Astrocyte of the hippocampus (primary cell): Measurements from ENCODE around the gene NYAP2.

ENCODE experiments used
- DNase-seq: peaks from one replicate; pipeline ENCODE4 v3.0.0; 2011; ENCODE audit warnings: low read depth, low spot score

Gene NYAP2

DNA sequence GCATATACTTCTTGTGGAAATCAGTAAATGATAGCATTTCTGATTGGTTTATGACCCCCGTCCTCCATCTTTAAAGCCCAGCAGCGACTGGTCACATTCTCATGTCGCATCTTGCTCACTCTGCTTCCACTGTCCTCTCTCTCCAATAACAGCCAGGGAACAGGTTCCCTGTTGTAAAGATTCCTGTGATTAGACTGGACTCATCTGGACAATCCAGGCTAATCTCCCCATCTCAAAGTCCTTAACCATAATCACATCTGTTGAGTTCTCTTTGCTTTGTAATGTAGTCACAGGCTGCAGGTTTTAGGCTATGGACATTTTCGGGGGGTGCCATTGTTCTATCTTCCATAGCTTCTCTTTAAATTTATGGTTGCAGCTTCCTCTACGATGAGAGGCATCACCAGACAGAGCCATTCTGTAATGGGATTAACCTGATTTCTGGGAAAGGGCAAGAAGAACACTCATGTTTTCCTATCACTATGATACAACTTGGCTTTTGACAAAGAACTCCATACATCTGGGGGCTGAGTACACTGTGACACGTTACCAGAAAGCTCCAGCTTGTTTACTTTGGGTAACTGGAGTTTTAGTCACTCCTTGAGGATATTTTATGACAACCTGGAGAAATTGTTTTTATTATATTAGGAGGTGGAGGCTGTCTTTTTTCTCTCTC lies 159.0 kb downstream of the NYAP2 start:
- DNase-seq: no peak

DNA sequence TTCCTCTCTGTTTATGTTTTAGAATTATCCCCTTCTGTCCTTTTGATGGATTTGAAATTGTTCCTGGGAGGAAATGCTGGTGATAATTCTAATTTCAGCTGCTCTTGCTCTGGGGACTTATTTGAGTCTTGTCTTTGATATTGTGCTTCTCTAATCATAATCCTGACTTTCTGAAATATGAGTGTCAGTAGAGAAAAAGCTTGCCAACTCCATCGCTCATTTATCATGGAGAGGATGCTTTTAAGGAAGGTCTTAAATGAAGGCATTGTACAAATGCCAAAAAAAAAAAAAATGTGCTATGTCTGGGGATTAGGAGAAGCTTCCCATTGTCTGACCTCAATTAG lies 159.5 kb downstream of the NYAP2 start:
- DNase-seq: no peak

DNA sequence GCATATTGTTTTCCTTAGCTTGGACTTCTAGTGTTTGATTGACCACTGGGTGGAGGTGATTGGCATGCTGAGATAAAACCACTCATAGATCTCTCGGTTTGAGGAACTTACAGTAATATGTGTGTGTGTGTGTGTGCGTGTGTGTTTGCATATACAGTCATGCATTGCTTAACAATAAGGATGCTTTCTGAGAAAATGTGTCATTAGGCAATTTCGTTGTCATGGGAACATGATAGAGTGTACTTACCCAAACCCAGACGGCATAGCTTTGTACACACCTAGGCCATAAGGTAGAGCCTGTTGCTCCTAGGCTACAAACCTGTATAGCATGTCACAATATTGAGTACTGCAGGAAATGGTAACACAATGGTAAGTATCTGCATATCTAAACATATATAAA lies 167.3 kb downstream of the NYAP2 start:
- no peak for DNase-seq

DNA sequence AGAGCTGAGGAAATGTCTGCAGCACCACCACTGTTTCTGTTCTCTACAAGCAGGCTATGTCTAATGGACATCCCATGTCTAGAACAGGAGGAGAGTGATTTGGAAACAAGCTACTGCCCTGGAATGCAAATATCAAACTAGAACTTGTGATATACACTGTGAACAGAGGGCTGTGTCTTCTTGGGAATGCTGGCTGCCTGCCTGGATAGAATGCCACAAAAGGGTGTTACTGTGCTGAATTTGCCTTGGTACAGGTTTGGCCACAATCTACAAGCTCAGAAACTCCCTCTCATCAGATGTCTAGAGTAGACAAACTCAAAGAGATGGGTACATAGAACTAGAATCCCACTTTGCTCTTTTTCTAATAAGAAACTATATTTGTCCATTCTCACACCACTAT lies 170.5 kb downstream of the NYAP2 start:
- DNase-seq: peak; percentile 3

DNA sequence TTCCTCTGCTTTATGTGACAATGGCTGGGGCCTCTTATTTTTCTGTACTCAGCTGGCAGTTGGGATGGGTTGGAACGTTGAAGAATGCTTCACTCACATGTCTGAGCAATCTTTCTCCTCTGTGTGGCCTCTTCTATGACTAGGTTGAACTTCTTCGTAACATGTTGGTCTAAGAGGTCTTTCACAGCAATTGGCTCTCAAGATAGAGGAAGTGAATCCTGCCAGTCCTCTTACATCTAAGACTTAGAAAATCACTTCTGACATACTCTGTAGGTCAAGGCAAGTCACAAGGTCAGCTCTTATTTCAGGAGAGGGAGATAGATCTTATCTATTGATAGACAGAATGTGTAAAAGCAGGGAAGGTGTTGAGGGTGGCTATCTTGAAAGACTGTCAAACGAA lies 174.1 kb downstream of the NYAP2 start:
- no peak for DNase-seq

DNA sequence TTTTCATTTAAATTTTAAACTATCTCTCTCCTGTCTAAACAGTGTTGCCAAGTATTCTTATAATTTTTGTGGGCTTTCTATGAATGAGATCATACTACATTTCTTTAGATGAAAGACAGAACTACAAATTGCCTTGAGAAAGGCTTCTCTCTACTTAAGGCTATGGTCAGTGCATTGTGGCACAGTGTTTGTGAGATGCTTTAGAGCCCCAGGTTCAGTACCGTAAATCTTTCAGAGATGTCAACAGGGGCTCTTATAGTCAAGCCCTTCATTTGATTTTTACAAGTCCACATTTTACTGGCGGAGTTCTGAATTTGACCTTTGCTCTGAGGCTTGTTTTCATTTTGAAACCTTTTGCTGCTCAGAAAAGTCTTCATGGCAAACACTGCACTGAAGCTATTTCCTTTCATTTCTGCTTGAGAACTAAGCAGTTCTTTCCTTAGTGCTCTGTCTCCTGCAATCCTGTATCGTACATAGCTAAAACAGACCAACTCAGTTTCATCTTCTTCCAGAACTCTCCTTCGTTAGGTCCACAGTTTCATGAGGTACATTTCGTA lies 175.2 kb downstream of the NYAP2 start:
- DNase-seq: no peak

DNA sequence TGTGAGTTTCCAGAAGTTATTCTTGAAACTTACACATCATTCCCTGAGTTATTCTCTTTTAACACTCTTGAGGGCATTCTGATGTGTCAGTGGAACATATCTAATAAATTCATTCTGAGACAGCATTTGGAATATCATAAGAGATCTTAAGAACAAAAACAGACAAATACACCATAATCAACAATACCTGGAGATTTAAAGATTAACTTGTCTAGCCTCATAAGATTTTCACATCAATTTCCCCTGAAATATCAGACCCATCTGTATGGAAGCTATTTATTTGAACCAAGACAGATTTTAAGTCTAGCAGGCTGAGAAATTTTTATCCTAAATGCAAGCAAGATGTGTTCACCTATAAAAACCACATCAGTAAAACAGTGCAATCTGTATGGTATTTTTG lies 181.6 kb downstream of the NYAP2 start:
- DNase-seq: no peak

DNA sequence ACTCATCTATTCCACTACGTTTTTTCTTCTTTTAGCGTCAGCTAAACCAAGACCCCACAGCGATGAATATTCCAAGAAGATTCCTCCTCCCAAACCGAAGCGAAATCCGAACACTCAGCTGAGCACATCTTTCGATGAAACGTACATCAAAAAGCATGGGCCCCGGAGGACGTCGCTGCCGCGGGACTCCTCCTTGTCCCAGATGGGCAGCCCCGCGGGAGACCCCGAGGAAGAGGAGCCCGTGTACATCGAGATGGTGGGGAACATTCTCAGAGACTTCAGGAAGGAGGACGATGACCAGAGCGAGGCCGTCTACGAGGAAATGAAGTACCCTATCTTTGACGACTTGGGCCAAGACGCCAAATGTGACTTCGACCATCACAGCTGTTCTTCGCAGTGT lies 182.4 kb downstream of the NYAP2 start:
- no peak for DNase-seq

DNA sequence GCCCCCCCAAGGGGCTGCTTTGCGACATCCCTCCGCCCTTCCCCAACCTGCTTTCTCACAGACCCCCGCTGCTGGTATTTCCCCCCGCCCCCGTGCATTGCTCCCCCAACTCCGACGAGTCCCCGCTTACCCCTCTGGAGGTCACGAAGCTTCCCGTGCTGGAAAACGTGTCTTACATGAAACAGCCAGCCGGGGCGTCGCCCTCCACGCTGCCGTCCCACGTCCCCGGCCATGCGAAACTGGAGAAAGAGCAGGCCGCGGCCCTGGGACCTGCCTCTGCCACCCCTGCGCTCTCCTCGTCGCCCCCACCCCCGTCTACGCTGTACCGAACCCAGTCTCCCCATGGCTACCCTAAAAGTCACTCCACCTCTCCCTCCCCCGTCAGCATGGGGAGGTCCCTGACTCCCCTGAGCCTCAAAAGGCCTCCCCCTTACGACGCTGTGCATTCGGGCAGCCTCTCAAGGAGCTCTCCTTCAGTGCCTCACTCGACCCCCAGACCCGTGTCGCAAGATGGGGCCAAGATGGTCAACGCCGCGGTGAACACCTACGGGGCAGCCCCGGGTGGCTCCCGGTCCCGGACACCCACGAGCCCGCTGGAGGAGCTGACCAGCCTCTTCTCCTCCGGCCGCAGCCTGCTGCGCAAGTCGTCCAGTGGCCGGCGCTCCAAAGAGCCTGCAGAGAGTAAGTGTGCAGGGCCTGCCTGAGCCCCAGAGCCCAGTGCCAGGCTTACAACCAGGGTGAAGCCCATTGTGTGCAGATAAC lies 183.0 kb downstream of the NYAP2 start:
- no peak for DNase-seq

DNA sequence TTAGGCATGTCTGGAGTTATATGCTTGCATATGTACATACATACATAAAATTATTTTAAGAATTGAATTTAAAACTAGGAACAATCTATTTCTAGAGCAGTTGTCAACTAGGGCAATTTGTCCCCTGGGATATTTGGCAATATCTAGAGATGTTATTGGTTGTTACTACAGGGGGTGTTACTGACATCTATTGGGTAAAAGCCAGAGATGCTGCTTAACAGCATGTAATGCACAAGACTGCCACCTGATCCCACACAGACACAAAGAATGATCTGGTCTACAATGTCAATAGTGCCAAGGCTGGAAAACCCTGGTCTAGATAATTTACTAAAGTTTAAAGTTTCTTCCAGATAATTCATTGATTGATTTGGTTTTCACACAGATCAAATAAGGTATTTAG lies 185.3 kb downstream of the NYAP2 start:
- DNase-seq: no peak

DNA sequence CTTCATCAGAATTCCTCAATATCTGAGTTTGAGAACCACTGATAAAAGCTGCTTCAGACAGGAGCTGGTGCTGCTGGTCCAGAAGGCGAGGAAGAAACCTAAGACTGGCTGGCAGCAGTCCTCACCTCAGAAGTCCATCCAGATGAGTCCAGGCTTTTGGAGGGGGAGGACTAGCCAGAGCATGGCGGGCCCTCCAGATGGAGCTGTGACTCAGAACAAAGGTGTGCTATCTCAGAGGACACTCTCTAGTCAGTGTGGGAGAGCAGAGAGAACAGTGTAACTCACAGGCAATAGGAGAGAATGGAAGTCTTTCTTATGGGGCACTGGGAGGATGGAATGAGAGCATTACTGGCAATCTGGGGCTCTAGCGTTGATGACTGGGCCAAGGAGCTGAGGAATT lies 191.4 kb downstream of the NYAP2 start:
- DNase-seq: no peak

DNA sequence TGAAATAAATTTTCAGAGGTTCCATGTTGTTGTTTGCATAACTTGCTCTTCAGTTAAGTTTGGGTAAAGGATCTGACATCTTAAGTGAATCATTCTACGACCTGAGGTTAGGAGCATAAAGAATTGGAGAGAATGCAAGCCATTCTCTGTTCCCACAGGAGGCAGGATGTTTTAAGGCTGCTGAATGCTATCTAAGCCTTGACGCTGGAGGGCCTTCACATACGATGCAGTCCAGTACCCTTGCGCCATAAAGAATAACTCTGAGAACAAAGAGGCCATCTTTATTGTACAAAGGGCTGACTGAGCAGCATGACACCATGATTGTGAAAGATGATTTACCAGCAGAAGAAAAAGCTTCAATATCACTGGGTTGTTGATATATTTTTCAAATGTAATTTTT lies 198.4 kb downstream of the NYAP2 start:
- DNase-seq: peak; percentile 29

DNA sequence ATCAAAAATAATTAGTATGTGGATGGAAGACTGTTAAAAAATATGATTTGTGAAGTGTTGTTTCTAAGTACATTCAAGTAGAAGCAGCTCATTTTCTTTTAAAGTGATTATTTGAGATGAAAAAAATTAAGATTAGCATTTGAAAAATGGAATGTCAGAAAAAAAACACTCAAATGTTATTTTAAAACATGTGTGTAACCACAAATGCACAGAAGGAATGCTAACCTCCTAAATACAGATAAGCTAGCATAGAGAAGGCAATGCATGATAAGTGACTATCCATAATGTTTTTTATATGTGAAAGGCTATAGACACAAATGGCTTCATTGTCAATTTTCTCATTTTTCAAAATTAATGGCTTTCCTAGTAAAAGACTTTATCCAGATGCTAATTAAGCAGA lies 198.9 kb downstream of the NYAP2 start:
- DNase-seq: peak; percentile 10

DNA sequence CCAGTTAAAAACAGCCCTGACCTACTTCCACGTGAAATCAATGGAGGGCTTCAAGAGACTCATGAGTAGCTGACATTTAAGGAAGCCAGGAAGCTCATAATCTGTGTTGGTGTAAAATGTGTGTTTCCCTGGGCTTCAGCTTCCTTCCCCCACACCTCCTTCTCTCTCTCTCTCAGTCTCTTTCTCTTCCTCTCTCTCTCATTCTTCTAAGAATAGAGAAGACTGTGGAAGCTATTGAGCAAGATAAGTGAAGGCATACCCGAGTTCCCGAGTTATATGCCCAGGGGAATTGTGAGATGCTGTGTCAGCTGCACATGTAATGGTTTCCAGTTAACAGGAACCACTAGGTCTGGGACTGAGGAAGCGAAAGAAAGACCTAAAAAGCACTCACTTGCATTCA lies 199.4 kb downstream of the NYAP2 start:
- DNase-seq: peak; percentile 5

DNA sequence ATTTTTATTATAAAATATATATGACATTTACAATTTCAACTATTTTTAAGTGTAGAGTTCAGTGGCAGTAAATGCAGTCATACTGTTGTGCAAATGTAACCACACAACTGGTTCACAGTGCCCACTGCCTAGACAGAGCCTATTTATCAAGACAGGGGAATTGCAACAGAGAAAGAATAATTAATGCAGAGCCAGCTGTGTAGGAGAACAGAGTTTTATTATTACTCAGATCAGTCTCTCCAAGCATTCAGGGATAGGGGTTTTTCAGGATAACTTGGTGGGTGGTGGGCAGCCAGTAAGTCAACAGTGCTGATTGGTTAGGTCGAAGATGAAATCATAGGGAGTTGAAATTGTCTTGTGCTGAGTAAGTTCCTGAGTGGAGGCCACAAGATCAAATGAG lies 200.3 kb downstream of the NYAP2 start:
- DNase-seq: no peak

DNA sequence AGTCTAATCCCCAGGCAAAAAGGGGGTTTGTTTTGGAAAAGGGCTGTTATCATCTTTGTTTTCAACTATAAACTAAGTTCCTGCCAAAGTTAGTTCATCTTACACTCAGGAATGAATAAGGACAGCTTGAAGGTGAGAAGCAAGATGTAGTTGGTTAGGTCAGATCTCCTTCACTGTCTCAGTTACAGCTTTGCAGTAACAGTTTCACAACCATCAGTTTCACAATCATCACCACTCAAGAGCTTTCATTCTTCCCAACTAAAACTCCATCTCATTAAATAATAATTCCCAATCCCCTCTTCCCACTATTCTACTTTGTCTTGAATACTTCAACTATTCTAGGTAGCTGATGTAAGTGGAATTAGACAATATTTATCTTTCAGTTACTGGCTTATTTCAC lies 200.9 kb downstream of the NYAP2 start:
- DNase-seq: no peak

DNA sequence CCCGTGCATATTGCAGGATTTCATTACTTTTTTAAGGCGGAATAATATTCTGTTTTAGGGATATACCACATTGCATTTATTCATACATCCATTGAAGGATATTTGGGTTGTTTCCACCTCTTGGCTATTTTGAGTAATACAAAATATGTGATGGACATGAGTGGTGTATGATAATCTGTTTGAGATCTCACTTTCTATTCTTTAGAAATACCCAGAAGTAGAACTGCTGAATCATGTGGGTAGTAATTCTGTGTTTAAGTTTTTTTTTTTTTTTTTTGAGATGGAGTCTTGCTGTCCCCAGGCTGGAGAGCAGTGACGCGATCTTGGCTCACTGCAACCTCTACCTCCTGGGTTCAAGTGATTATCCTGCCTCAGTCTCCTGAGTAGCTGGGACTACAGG lies 201.4 kb downstream of the NYAP2 start:
- DNase-seq: no peak

DNA sequence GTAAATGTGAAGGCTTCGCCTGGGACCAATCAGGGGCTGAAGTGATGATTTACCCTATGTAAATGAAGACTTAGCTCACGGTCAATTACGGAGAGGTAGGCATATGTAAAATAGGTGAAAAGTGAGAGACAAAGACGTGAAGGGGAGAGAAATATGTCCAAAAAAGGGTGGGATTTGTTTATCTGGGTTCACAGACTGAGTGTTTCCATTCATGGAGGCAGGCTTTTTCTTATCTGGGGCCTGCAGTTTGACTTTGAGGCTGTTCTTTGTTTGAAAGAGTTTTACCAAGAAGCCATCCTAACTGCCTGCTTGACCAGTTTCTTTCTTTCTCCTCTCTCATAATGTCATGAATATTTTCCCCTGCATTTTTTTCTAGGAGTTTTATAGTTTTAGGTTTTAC lies 202.7 kb downstream of the NYAP2 start:
- DNase-seq: no peak

DNA sequence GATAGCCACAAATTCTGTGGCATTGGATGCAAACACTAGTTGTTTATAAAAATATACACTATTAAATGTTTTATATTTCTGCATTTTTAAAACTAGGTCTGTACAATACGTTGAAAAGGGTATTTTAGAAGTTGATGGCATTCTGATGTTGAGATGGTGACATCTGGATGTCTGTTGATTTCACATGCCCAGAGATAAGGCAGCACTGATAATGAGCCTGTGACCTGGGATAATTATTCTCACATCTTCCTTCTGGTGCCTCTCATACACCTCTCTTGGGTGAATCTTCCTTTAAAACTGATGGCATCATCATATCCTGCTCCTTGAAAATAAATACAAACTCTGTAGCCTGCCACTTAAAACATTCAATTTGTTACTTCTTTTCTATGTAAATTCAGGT lies 208.6 kb downstream of the NYAP2 start:
- DNase-seq: no peak

DNA sequence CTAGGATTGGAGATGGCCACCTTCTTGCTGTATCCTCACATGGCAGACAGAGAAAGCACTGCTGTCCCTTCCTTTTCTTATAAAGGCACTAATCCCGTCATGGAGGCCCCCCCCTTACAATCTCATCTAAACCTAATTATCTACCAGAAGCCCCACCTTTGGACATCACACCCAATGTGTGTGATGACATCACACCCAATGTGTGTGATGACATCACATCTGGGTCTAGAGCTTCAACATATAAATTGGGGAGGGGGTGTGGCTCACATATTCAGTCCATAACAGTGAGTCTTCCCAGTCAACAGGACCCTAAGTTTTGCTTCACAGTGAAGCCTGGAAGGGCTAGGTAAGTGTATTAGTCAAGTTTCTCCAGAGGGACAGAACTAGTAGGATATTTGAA lies 213.1 kb downstream of the NYAP2 start:
- no peak for DNase-seq

DNA sequence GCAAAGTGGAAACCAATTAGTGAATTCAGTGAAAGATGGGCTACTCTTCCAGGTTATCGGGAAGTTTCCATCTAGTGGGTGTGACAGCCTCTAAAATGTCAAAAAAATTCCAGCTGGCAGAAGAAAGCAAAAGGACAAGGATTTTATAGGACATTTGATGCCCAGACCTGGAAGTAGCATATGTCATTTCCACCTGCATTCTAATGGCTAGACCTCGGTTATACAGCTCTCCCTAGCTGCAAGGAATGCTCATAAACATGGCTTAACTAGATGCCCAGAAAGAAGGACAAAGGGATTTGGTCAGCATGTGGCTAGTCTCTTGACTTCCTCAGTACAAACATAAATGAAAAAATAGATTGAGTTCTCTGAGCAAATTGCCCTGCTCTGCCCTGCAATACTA lies 215.4 kb downstream of the NYAP2 start:
- DNase-seq: no peak

DNA sequence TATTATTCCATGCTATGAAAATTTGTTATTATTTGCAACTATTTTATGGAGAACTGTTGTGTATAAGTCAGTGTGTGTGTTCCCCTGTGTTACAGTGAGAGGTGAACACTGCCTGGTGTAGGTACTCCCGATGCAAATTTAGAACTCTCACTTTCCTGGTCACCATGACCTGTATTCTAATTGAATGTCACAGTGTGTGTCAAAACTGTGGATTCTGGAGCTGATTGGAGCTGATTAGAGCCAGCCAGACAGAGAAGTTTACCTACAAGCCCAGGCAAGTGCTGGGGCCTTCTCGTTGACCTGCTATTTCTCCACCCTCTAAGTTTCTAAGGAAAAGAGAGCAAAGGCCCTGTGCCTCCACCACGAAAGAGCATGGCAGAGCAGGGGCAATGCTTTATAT lies 216.0 kb downstream of the NYAP2 start:
- DNase-seq: no peak

DNA sequence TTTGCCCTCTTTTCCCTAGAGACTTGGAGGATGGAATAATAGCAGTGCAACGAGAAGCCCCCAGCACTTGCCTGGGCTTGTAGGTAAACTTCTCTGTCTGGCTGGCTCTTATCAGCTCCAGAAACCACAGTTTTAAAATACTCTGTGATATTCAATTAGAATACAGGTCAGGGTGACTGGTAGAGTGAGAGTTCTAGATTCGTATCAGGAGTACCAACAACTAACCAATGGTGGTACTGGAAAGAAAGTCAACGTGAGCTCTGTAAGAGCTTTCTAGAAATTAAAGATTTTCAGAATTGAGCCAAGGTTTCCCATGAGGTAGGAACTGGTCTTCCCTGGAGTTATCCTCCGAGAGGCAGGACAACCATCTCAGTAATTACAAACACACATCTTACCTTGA lies 216.9 kb downstream of the NYAP2 start:
- DNase-seq: no peak
